ENCODE results near the gene KIAA0753.

The KIAA0753 gene

DNA sequence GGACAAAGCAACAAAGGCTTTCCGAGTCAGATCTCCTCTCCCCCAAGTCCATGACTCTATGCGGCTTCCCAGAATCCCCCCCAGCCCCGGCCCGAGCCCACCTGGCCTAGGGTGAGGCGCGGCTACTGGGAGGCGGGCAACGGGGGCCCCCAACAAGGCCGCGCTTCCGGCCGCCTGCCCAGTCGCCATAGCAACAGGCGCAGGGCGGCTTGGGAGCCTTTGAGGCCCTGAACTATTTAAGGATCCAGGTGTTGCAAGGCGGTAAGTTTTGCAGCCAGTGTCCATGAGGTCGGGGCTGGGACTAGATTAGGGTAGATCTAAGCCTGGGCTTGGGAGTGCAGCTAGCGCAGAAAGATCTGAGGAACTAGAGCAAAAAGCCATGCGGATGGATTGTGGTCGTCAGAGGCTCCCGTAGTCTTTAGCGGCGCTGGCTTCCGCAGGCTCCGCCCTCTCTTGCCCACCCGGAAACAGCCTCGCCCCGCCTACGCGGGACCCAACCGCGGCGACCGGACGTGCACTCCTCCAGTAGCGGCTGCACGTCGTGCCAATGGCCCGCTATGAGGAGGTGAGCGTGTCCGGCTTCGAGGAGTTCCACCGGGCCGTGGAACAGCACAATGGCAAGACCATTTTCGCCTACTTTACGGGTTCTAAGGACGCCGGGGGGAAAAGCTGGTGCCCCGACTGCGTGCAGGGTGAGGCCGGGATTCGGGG lies at the start of gene KIAA0753, which contains the start of gene TXNDC17:
KIAA0753 (minus strand) TSS at position 176 of the 711 bp plus-strand sequence. CDS start 5,608 bp downstream, outside the sequence.
TXNDC17 (plus strand) TSS at position 525 of the 711 bp plus-strand sequence; CDS start at position 548, 23 bp downstream.
- CTCF ChIA-PET: interaction anchor here (1.2 to 1.4 kb wide), 3 partner anchors 26 to 167 kb away, joined by 3 to 6 read pairs (median 4); no protein-coding TSS in a partner anchor
- peak within 1 kb of the TSS; percentile 92 for H3K27ac Mint-ChIP-seq
- H3K4me1 Mint-ChIP-seq: peaks cover 64% of the 10 kb centered on the region
- H3K36me3 Mint-ChIP-seq: peaks cover 34% of the 10 kb centered on the region
- H3K4me3 Mint-ChIP-seq: peak within 1 kb of the TSS; percentile 88
- H3K27me3 Mint-ChIP-seq: no peaks in the 10 kb centered on the region
- DNase-seq: peak; percentile 95
- no peaks in the 10 kb centered on the region for H3K9me3 Mint-ChIP-seq

- no peak overlapping the region for H3K27ac Mint-ChIP-seq
- no peak for DNase-seq
- no peaks in the 10 kb centered on the region for H3K9me3 Mint-ChIP-seq
- H3K27me3 Mint-ChIP-seq: peaks cover 49% of the 10 kb centered on the region
- H3K4me3 Mint-ChIP-seq: no peak overlapping the region
- CTCF ChIA-PET: no interaction called here
- no peaks in the 10 kb centered on the region for H3K36me3 Mint-ChIP-seq
- H3K4me1 Mint-ChIP-seq: no peaks in the 10 kb centered on the region
Measured at GRCh38 chr17:6688944-6689343, 48.4 kb upstream of the KIAA0753 start.

GRCh38 chr17:6686026-6686425 lies 45.5 kb upstream of the KIAA0753 start:
- H3K4me1 Mint-ChIP-seq: no peaks in the 10 kb centered on the region
- no peak for DNase-seq
- no peak overlapping the region for H3K27ac Mint-ChIP-seq
- peaks cover 48% of the 10 kb centered on the region for H3K27me3 Mint-ChIP-seq
- H3K9me3 Mint-ChIP-seq: no peaks in the 10 kb centered on the region
- H3K36me3 Mint-ChIP-seq: no peaks in the 10 kb centered on the region
- no peak overlapping the region for H3K4me3 Mint-ChIP-seq
- CTCF ChIA-PET: interaction anchor here (0.7 kb wide), 1 partner anchor 79 kb away, joined by 3 read pairs; no protein-coding TSS in a partner anchor

- no peaks in the 10 kb centered on the region for H3K4me1 Mint-ChIP-seq
- no peak overlapping the region for H3K27ac Mint-ChIP-seq
- no peak for DNase-seq
- peaks cover 43% of the 10 kb centered on the region for H3K27me3 Mint-ChIP-seq
- CTCF ChIA-PET: no interaction called here
- no peaks in the 10 kb centered on the region for H3K9me3 Mint-ChIP-seq
- no peak overlapping the region for H3K4me3 Mint-ChIP-seq
- H3K36me3 Mint-ChIP-seq: no peaks in the 10 kb centered on the region
Measured at GRCh38 chr17:6684881-6685767, 44.6 kb upstream of the KIAA0753 start.

- H3K9me3 Mint-ChIP-seq: no peaks in the 10 kb centered on the region
- no peak for DNase-seq
- no peak overlapping the region for H3K27ac Mint-ChIP-seq
- no peak overlapping the region for H3K4me3 Mint-ChIP-seq
- H3K27me3 Mint-ChIP-seq: peaks cover 42% of the 10 kb centered on the region
- CTCF ChIA-PET: interaction anchor here (0.7 kb wide), 1 partner anchor 198 kb away, joined by 3 read pairs; no protein-coding TSS in a partner anchor
- H3K36me3 Mint-ChIP-seq: no peaks in the 10 kb centered on the region
- H3K4me1 Mint-ChIP-seq: no peaks in the 10 kb centered on the region
Measured at GRCh38 chr17:6684460-6684783, 43.9 kb upstream of the KIAA0753 start.

DNA sequence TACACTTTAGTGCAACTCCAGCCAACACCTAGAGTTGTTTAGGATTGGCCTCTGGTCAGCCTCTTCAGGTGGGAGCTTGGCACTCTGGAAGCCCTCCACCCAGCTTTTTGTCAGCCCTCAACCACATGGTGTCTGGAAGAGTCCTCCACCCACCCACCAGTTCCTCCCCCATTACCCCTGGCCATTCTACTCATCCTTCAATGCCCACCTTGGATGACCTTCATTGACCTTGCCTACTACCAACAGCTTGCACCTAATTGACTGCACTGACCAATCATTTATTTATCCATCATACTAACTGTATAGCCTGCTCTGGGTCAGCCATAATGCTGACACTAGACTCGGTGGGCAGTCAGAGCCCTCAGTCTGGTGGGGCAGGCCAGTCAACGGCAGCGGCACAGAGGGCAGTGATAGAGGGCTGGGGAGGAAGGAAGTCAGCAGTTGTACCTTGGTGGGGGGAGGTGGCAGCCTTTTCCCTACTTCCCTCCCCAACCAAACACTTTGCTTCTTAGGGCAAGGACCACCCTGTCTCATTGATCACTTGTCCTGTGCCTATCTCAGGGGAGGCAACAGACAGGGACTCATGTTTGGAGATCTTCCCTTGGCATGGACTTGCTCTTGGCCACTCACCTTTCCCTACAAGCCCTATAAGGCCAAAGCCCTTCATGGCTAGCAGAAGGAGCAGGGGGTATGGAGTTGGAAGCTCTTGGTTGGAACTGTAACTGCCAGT lies 43.4 kb upstream of the KIAA0753 start:
- Mint-ChIP-seq H3K9me3 (no peaks in the 10 kb centered on the region), H3K27me3 (peaks cover 42% of the 10 kb centered on the region)
- CTCF ChIA-PET: interaction anchor here (0.7 to 1.2 kb wide), 2 partner anchors 17 to 198 kb away, joined by 3 to 4 read pairs; no protein-coding TSS in a partner anchor

DNA sequence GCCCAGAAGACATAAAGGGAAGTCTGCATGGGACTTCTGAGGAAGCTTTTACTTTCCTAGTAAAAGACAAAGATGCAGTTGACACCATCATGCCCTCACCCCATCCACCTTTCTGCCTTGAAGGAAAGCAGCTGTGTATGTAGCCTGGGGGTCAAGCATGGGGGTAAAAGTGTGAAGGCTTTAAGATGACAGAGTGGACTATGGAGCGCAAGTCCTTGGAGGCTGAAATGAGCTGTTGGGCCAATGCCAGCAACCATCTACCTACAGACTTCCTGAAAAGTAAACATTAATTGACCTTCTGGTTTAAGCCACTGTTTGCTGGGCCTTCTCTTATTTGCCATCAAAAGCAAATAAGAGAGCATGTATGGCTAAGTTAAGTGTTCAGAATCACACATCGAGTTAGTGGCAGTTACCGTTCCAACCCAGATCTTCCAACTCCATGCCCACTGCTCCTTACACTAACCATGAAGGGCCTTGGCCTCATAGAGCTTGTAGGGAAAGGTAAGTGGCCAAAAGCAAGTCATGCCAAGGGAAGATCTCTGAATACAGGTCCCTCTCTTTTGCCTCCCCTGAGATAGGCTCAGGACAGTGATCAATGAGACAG lies 42.7 kb upstream of the KIAA0753 start:
- CTCF ChIA-PET: interaction anchor here (1.2 kb wide), 1 partner anchor 17 kb away, joined by 4 read pairs; no protein-coding TSS in a partner anchor
- no peak overlapping the region for H3K4me3 Mint-ChIP-seq
- H3K4me1 Mint-ChIP-seq: no peaks in the 10 kb centered on the region

More for the DNA sequence above, 43.4 kb upstream of the KIAA0753 start:
- no peak overlapping the region for H3K4me3 Mint-ChIP-seq
- H3K36me3 Mint-ChIP-seq: no peaks in the 10 kb centered on the region
- DNase-seq: no peak
- H3K4me1 Mint-ChIP-seq: no peaks in the 10 kb centered on the region
- no peak overlapping the region for H3K27ac Mint-ChIP-seq

GRCh38 chr17:6682339-6682738 lies 41.8 kb upstream of the KIAA0753 start:
- peaks cover 6% of the 10 kb centered on the region for H3K4me1 Mint-ChIP-seq
- CTCF ChIA-PET: interaction anchor here (0.7 to 1.2 kb wide), 2 partner anchors 16 to 18 kb away, joined by 3 to 4 read pairs; no protein-coding TSS in a partner anchor

More for the DNA sequence above, 42.7 kb upstream of the KIAA0753 start:
- no peaks in the 10 kb centered on the region for H3K9me3 Mint-ChIP-seq
- no peak overlapping the region for H3K27ac Mint-ChIP-seq
- H3K27me3 Mint-ChIP-seq: peaks cover 49% of the 10 kb centered on the region
- DNase-seq: no peak
- H3K36me3 Mint-ChIP-seq: no peaks in the 10 kb centered on the region

GRCh38 chr17:6681671-6682070 lies 41.2 kb upstream of the KIAA0753 start:
- H3K27me3 Mint-ChIP-seq: peaks cover 61% of the 10 kb centered on the region
- no peak for DNase-seq
- peaks cover 9% of the 10 kb centered on the region for H3K4me1 Mint-ChIP-seq
- H3K9me3 Mint-ChIP-seq: no peaks in the 10 kb centered on the region
- no peaks in the 10 kb centered on the region for H3K36me3 Mint-ChIP-seq
- H3K27ac Mint-ChIP-seq: no peak overlapping the region
- no peak overlapping the region for H3K4me3 Mint-ChIP-seq
- CTCF ChIA-PET: interaction anchor here (0.7 kb wide), 1 partner anchor 18 kb away, joined by 3 read pairs; no protein-coding TSS in a partner anchor

More at GRCh38 chr17:6682339-6682738, 41.8 kb upstream of the KIAA0753 start:
- H3K27ac Mint-ChIP-seq: no peak overlapping the region
- no peaks in the 10 kb centered on the region for H3K36me3 Mint-ChIP-seq
- no peak overlapping the region for H3K4me3 Mint-ChIP-seq
- peaks cover 58% of the 10 kb centered on the region for H3K27me3 Mint-ChIP-seq
- no peaks in the 10 kb centered on the region for H3K9me3 Mint-ChIP-seq
- DNase-seq: no peak

GRCh38 chr17:6681176-6681575 lies 40.7 kb upstream of the KIAA0753 start:
- H3K27me3 Mint-ChIP-seq: peaks cover 62% of the 10 kb centered on the region
- DNase-seq: no peak
- no peak overlapping the region for H3K4me3 Mint-ChIP-seq
- H3K9me3 Mint-ChIP-seq: no peaks in the 10 kb centered on the region
- no peaks in the 10 kb centered on the region for H3K36me3 Mint-ChIP-seq
- H3K27ac Mint-ChIP-seq: no peak overlapping the region
- H3K4me1 Mint-ChIP-seq: peaks cover 9% of the 10 kb centered on the region
- CTCF ChIA-PET: no interaction called here

GRCh38 chr17:6679241-6679640 lies 38.7 kb upstream of the KIAA0753 start:
- peaks cover 53% of the 10 kb centered on the region for H3K27me3 Mint-ChIP-seq
- no peaks in the 10 kb centered on the region for H3K9me3 Mint-ChIP-seq
- no peak for DNase-seq
- no peaks in the 10 kb centered on the region for H3K36me3 Mint-ChIP-seq
- no peak overlapping the region for H3K27ac Mint-ChIP-seq
- CTCF ChIA-PET: no interaction called here
- peaks cover 9% of the 10 kb centered on the region for H3K4me1 Mint-ChIP-seq
- H3K4me3 Mint-ChIP-seq: no peak overlapping the region

- Mint-ChIP-seq H3K36me3 (no peaks in the 10 kb centered on the region), H3K27ac (no peak overlapping the region), H3K4me1 (peaks cover 9% of the 10 kb centered on the region), H3K9me3 (no peaks in the 10 kb centered on the region), H3K4me3 (no peak overlapping the region), H3K27me3 (peaks cover 51% of the 10 kb centered on the region)
- no peak for DNase-seq
- CTCF ChIA-PET: interaction anchor here (0.9 to 1.5 kb wide), 2 partner anchors 11 to 73 kb away, joined by 3 to 5 read pairs; no protein-coding TSS in a partner anchor
Measured at GRCh38 chr17:6677946-6678345, 37.4 kb upstream of the KIAA0753 start.

GRCh38 chr17:6677158-6677831 lies 36.8 kb upstream of the KIAA0753 start:
- Mint-ChIP-seq H3K4me1 (peaks cover 9% of the 10 kb centered on the region), H3K27ac (no peak overlapping the region), H3K9me3 (no peaks in the 10 kb centered on the region), H3K36me3 (no peaks in the 10 kb centered on the region), H3K27me3 (peaks cover 44% of the 10 kb centered on the region), H3K4me3 (no peak overlapping the region)
- peak; percentile 29 for DNase-seq
- CTCF ChIA-PET: interaction anchor here (0.9 to 1.5 kb wide), 2 partner anchors 11 to 74 kb away, joined by 3 to 5 read pairs; no protein-coding TSS in a partner anchor

All from activated naive CD4-positive, alpha-beta T cell treated with anti-CD3 and anti-CD28 coated beads, Interleukin-2, amount 10 ng/mL, durations not matched to agents 7 days and 5 days (primary cell).